PFSK-1 (cell line): Measurements from ENCODE around the gene VSIG4.

Experiments
- POLR2AphosphoS5 ChIP-seq: IDR thresholded peaks from 2 replicates; pipeline ENCODE4 v1.6.1; 2012; ENCODE audit warnings: low read depth, mild to moderate bottlenecking, control low read depth, low read length, moderate library complexity
- TAF1 ChIP-seq: IDR thresholded peaks from 2 replicates; pipeline ENCODE4 v1.6.1; 2012; ENCODE audit warnings: low read length, control low read depth, borderline replicate concordance; ENCODE audit not compliant: insufficient read depth
- TF ChIP-seq, protein P1 (sequence below), 2 experiments: IDR thresholded peaks; 2 replicates each; pipeline versions ENCODE4 v1.6.1 to v1.8.0; 2011 to 2012; ENCODE audit warnings: low read depth in 2 of 2, low read length in 2 of 2, control low read depth in 1 of 2, inconsistent platforms in 1 of 2, mild to moderate bottlenecking in 1 of 2, moderate library complexity in 1 of 2; ENCODE audit not compliant: insufficient read depth in 1 of 2

- TF ChIP-seq POLR2AphosphoS5 (no peak), TAF1 (no peak)
- TF ChIP-seq, protein P1, sequence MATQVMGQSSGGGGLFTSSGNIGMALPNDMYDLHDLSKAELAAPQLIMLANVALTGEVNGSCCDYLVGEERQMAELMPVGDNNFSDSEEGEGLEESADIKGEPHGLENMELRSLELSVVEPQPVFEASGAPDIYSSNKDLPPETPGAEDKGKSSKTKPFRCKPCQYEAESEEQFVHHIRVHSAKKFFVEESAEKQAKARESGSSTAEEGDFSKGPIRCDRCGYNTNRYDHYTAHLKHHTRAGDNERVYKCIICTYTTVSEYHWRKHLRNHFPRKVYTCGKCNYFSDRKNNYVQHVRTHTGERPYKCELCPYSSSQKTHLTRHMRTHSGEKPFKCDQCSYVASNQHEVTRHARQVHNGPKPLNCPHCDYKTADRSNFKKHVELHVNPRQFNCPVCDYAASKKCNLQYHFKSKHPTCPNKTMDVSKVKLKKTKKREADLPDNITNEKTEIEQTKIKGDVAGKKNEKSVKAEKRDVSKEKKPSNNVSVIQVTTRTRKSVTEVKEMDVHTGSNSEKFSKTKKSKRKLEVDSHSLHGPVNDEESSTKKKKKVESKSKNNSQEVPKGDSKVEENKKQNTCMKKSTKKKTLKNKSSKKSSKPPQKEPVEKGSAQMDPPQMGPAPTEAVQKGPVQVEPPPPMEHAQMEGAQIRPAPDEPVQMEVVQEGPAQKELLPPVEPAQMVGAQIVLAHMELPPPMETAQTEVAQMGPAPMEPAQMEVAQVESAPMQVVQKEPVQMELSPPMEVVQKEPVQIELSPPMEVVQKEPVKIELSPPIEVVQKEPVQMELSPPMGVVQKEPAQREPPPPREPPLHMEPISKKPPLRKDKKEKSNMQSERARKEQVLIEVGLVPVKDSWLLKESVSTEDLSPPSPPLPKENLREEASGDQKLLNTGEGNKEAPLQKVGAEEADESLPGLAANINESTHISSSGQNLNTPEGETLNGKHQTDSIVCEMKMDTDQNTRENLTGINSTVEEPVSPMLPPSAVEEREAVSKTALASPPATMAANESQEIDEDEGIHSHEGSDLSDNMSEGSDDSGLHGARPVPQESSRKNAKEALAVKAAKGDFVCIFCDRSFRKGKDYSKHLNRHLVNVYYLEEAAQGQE (IDR thresholded peaks at IDR 0.05; ENCODE audit: insufficient read depth in 1 of 2, low read depth in 2 of 2, low read length in 2 of 2): no peak
Observed at GRCh38 chrX:66050140-66050569, 10.3 kb upstream of the VSIG4 start.
